GM10266 (cell line): Measurements from ENCODE around the gene RGS19.

Source experiments
- DNase-seq: peaks from one replicate; pipeline ENCODE4 v3.0.0; 2012; ENCODE audit errors: extremely low spot score
- CTCF ChIP-seq: IDR thresholded peaks from 2 replicates; pipeline ENCODE4 v1.5.1; 2012; ENCODE audit warnings: mild to moderate bottlenecking, low read depth; ENCODE audit not compliant: control insufficient read depth, insufficient read depth; ENCODE audit errors: missing control alignments

Gene RGS19

GRCh38 chr20:64023361-64024140, 55.8 kb downstream of the RGS19 start:
- DNase-seq: no peak
- no peak for TF ChIP-seq CTCF
